Activated CD4-positive, alpha-beta T cell treated with anti-CD3 and anti-CD28 coated beads, Interleukin-2, amount 10 ng/mL, durations not matched to agents 24 days and 14 days (primary cell): ENCODE measurements around the gene DZIP1. TPM values are rescaled to one million over a fixed set of nuclear protein-coding genes. Genes with fewer than 3 reads are reported as not detected.
"Not testable (repeated sequence)": the region's sequence is repeated elsewhere in the genome, so short reads cannot be mapped to it uniquely, and the experiment has no call there.

Experiments
- DNase-seq: peaks from one replicate; pipeline ENCODE4 v3.0.0; 2022
- H3K27ac Mint-ChIP-seq: one replicate; pipeline ENCODE4 v1.8.0; 2022; ENCODE audit warnings: mild to moderate bottlenecking, mixed read lengths
- H3K27me3 Mint-ChIP-seq: one replicate; pipeline ENCODE4 v1.8.0; 2022; ENCODE audit warnings: mixed read lengths
- H3K36me3 Mint-ChIP-seq: one replicate; pipeline ENCODE4 v1.8.0; 2022; ENCODE audit warnings: low read depth, mild to moderate bottlenecking, mixed read lengths
- H3K4me1 Mint-ChIP-seq: one replicate; pipeline ENCODE4 v1.8.0; 2021; ENCODE audit warnings: mixed read lengths
- H3K4me3 Mint-ChIP-seq: one replicate; pipeline ENCODE4 v1.8.0; 2022; ENCODE audit warnings: mild to moderate bottlenecking, moderate library complexity, mixed read lengths
- H3K9me3 Mint-ChIP-seq: one replicate; pipeline ENCODE4 v1.8.0; 2021; ENCODE audit warnings: mixed read lengths
- intact Hi-C: fragments of 100-400 bp; cut with micrococcal nuclease; formaldehyde crosslinking; loops from one replicate; pipeline ENCODE4 v1.15.1; 2023
- total RNA-seq: library from RNA; stranded (reverse); gene quantifications from 2 replicates; pipeline ENCODE4 v1.2.3, GENCODE V29; 2022

The DZIP1 gene
- total RNA-seq: 0.12 and 0.14 TPM in 2 replicates

- Mint-ChIP-seq H3K9me3 (no peaks in the 10 kb centered on the region), H3K36me3 (no peaks in the 10 kb centered on the region), H3K4me1 (peaks cover 8% of the 10 kb centered on the region), H3K4me3 (peak within 1 kb of the TSS; percentile 79), H3K27me3 (peaks cover 55% of the 10 kb centered on the region), H3K27ac (no peak within 1 kb of the TSS)
- intact Hi-C loops: loop anchor here (5.0 kb wide), 2 partner anchors 33 to 932 kb away; partner anchors contain the start of genes DNAJC3 and SOX21
- peak; percentile 76 for DNase-seq
Observed at GRCh38 chr13:95644601-95645052, at the start of gene DZIP1. DZIP1 (minus strand) TSS chr13:95644706; CDS start chr13:95642029, 2,677 bp downstream.

- H3K27ac Mint-ChIP-seq, H3K4me3 Mint-ChIP-seq, DNase-seq, H3K27me3 Mint-ChIP-seq, intact Hi-C loops: not testable (repeated sequence)
- peaks cover 20% of the 10 kb centered on the region for H3K36me3 Mint-ChIP-seq
- peaks cover 28% of the 10 kb centered on the region for H3K4me1 Mint-ChIP-seq
- H3K9me3 Mint-ChIP-seq: peaks cover 15% of the 10 kb centered on the region
Observed at GRCh38 chr13:95690986-95691385, 46.5 kb upstream of the DZIP1 start.

DNA sequence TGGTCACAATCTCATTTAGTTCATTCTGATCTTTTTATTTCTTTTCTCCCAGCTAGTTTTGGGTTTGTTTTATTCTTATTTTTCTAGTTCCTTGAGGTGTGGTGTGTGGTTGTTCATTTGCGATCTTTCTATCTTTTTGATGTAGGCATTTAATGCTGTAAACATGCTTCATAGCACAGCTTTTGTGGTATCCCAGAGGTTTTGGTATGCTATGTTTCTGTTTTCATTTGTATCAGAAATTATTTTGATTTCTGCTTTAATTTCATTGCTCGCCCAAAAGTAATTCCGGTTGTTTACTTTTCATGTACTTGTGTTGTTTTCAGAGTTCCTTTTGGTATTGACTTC lies 45.0 kb upstream of the DZIP1 start:
- no peak for DNase-seq
- H3K27me3 Mint-ChIP-seq: no peaks in the 10 kb centered on the region
- peaks cover 20% of the 10 kb centered on the region for H3K36me3 Mint-ChIP-seq
- peaks cover 15% of the 10 kb centered on the region for H3K9me3 Mint-ChIP-seq
- intact Hi-C loops: loop anchor here (1.0 kb wide), 1 partner anchor 13 kb away; no protein-coding TSS in a partner anchor
- peak overlapping the region; percentile 16 for H3K4me3 Mint-ChIP-seq
- H3K4me1 Mint-ChIP-seq: peaks cover 28% of the 10 kb centered on the region
- peak overlapping the region; percentile 59 for H3K27ac Mint-ChIP-seq

DNA sequence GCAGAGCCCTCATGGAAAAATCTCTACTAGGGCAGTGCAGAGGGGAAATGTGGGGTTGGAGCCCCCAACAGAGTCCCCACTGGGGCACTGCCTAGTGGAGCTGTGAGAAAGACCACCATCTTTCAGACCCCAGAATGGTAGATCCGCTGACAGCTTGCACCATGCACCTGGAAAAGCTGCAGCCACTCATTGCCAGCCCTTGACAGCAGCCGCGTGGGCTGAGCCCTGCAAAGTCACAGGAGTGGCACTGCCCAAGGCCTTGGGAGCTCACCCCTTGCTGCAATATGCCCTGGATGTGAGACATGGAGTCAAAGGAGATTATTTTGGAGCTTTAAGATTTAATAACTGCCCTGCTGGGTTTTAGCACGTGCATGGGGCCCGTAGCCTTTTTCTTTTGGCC lies 40.5 kb upstream of the DZIP1 start:
- H3K27me3 Mint-ChIP-seq, H3K27ac Mint-ChIP-seq, intact Hi-C loops, H3K4me3 Mint-ChIP-seq, DNase-seq: not testable (repeated sequence)
- peaks cover 35% of the 10 kb centered on the region for H3K36me3 Mint-ChIP-seq
- peaks cover 32% of the 10 kb centered on the region for H3K4me1 Mint-ChIP-seq
- H3K9me3 Mint-ChIP-seq: peaks cover 15% of the 10 kb centered on the region

DNA sequence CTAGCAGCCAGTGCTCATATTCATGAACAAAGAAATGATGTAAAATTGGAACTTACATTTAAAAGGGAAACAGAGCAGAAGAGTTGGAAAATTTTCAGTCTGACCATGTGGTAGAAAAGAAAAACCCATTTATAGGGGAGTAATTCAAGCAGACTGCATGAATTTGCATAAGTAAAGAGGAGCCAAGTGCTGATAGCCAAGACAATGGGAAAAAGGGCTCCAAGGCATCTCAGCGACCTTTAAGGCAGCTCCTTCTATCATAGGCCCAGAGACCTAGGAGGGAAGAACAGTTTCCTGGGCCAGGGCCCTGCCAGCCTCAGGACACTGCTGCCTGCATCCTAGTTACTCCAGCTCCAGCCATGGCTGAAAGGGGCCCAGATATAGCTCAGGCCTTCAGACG lies 39.9 kb upstream of the DZIP1 start:
- Mint-ChIP-seq H3K9me3 (peaks cover 14% of the 10 kb centered on the region), H3K4me1 (peaks cover 36% of the 10 kb centered on the region), H3K27ac (no peak overlapping the region), H3K4me3 (no peak overlapping the region), H3K27me3 (no peaks in the 10 kb centered on the region), H3K36me3 (peaks cover 37% of the 10 kb centered on the region)
- intact Hi-C loops: no loop called here
- no peak for DNase-seq

GRCh38 chr13:95679722-95680121 lies 35.2 kb upstream of the DZIP1 start:
- Mint-ChIP-seq H3K4me3 (no peak overlapping the region), H3K9me3 (no peaks in the 10 kb centered on the region), H3K4me1 (peaks cover 46% of the 10 kb centered on the region), H3K27ac (no peak overlapping the region), H3K27me3 (no peaks in the 10 kb centered on the region), H3K36me3 (peaks cover 26% of the 10 kb centered on the region)
- DNase-seq: no peak
- intact Hi-C loops: loop anchor here (5.0 to 10.0 kb wide), 6 partner anchors 33 to 1077 kb away; partner anchors contain the start of genes DZIP1 and GPR180

DNA sequence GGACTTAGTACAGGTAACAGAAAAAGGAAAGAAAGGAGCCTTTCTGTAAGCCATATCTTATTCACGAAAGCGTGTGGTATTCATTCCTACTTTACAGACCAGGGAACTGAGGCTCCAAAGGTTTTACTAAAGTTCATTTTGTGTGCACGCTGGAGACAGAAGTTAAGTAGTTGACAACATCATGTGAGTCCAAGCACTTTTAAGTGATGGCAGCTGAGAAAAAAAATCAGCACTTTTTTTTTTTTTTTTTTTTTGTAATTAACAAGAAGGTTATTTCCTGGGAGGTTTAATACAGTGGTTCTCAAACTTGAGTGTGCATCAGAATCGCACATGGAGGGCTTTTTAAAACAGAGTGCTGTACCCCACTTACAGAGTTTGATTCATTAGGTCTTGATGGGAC lies 34.5 kb upstream of the DZIP1 start:
- H3K9me3 Mint-ChIP-seq: peaks cover under 1% of the 10 kb centered on the region
- H3K27me3 Mint-ChIP-seq: no peaks in the 10 kb centered on the region
- intact Hi-C loops: loop anchor here (5.0 to 10.0 kb wide), 6 partner anchors 33 to 1077 kb away; partner anchors contain the start of genes DZIP1 and GPR180
- peak overlapping the region; percentile 93 for H3K4me3 Mint-ChIP-seq
- H3K36me3 Mint-ChIP-seq: peaks cover 23% of the 10 kb centered on the region
- peak overlapping the region; percentile 66 for H3K27ac Mint-ChIP-seq
- H3K4me1 Mint-ChIP-seq: peaks cover 43% of the 10 kb centered on the region
- DNase-seq: no peak

- peak overlapping the region; percentile 93 for H3K4me3 Mint-ChIP-seq
- H3K9me3 Mint-ChIP-seq: peaks cover 4% of the 10 kb centered on the region
- DNase-seq: no peak
Observed at GRCh38 chr13:95677564-95678266, 33.2 kb upstream of the DZIP1 start.

GRCh38 chr13:95676762-95677563 lies 32.5 kb upstream of the DZIP1 start, which contains the start of gene DNAJC3:
DNAJC3 (plus strand) TSS chr13:95677139; CDS start chr13:95677256, 117 bp downstream.
- H3K27ac Mint-ChIP-seq: peak within 1 kb of the TSS; percentile 93
- H3K36me3 Mint-ChIP-seq: peaks cover 21% of the 10 kb centered on the region
- intact Hi-C loops: loop anchor here (1.0 to 10.0 kb wide), 9 partner anchors 12 to 1756 kb away; partner anchors contain the start of genes ABCC4, DZIP1 and GPR180
- H3K9me3 Mint-ChIP-seq: peaks cover 4% of the 10 kb centered on the region
- H3K4me3 Mint-ChIP-seq: peak within 1 kb of the TSS; percentile 93
- peak; percentile 100 for DNase-seq
- H3K4me1 Mint-ChIP-seq: peaks cover 43% of the 10 kb centered on the region
- no peaks in the 10 kb centered on the region for H3K27me3 Mint-ChIP-seq

More at GRCh38 chr13:95677564-95678266, 33.2 kb upstream of the DZIP1 start:
- H3K36me3 Mint-ChIP-seq: peaks cover 24% of the 10 kb centered on the region
- peak overlapping the region; percentile 82 for H3K27ac Mint-ChIP-seq
- intact Hi-C loops: loop anchor here (1.0 to 10.0 kb wide), 8 partner anchors 35 to 1756 kb away; partner anchors contain the start of genes ABCC4, DZIP1 and GPR180
- no peaks in the 10 kb centered on the region for H3K27me3 Mint-ChIP-seq
- peaks cover 45% of the 10 kb centered on the region for H3K4me1 Mint-ChIP-seq

DNA sequence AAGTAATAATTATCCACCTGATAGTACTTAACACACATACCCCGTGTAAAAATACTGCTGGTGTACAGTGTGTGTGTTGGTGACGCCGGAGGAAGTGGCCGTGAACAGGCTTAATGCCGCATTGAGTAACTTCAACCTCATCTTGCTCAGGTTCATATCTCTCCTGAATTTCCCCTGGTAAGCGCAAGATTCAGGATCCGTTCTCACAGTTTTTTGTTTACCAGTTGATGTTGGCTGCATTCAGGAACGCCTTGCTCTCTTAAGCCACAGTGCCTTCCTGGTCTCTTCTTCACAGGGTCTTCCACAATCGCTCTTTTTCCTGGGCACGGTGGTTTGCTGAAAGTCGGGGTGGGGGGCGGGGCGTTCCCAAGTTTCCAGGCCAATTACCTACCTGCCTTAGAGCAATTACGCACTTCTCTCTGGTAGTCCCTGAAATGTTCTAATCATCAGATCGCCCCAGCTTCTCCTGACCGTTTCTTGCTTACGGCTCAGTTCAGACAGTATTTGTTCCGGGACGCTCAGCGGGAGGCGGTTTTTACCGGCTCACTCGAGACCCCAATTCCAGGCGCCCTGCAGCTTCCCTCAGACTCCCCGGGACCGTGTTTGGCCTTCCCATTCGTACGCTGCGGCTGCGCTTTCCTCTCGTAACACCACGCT lies 31.7 kb upstream of the DZIP1 start:
- Mint-ChIP-seq H3K27me3 (no peaks in the 10 kb centered on the region), H3K27ac (peak overlapping the region; percentile 93), H3K4me3 (peak overlapping the region; percentile 93), H3K9me3 (peaks cover 4% of the 10 kb centered on the region), H3K4me1 (peaks cover 39% of the 10 kb centered on the region), H3K36me3 (peaks cover 17% of the 10 kb centered on the region)
- intact Hi-C loops: loop anchor here (1.0 to 10.0 kb wide), 8 partner anchors 13 to 1074 kb away; partner anchors contain the start of genes ABCC4, DZIP1 and GPR180
- DNase-seq: peak; percentile 72

- peaks cover 29% of the 10 kb centered on the region for H3K9me3 Mint-ChIP-seq
- H3K4me1 Mint-ChIP-seq: peaks cover 18% of the 10 kb centered on the region
- no peak for DNase-seq
- no peak overlapping the region for H3K4me3 Mint-ChIP-seq
- peaks cover 14% of the 10 kb centered on the region for H3K27me3 Mint-ChIP-seq
- intact Hi-C loops: loop anchor here (10.0 kb wide), 1 partner anchor 103 kb away; no protein-coding TSS in a partner anchor
- no peak overlapping the region for H3K27ac Mint-ChIP-seq
- H3K36me3 Mint-ChIP-seq: peaks cover 8% of the 10 kb centered on the region
Observed at GRCh38 chr13:95671597-95671996, 27.1 kb upstream of the DZIP1 start.

- H3K4me3 Mint-ChIP-seq, H3K4me1 Mint-ChIP-seq, H3K36me3 Mint-ChIP-seq, H3K27ac Mint-ChIP-seq, intact Hi-C loops: not testable (repeated sequence)
- peaks cover 39% of the 10 kb centered on the region for H3K9me3 Mint-ChIP-seq
- H3K27me3 Mint-ChIP-seq: peaks cover 35% of the 10 kb centered on the region
- peak; percentile 15 for DNase-seq
Observed at GRCh38 chr13:95667235-95667634, 22.7 kb upstream of the DZIP1 start.

DNA sequence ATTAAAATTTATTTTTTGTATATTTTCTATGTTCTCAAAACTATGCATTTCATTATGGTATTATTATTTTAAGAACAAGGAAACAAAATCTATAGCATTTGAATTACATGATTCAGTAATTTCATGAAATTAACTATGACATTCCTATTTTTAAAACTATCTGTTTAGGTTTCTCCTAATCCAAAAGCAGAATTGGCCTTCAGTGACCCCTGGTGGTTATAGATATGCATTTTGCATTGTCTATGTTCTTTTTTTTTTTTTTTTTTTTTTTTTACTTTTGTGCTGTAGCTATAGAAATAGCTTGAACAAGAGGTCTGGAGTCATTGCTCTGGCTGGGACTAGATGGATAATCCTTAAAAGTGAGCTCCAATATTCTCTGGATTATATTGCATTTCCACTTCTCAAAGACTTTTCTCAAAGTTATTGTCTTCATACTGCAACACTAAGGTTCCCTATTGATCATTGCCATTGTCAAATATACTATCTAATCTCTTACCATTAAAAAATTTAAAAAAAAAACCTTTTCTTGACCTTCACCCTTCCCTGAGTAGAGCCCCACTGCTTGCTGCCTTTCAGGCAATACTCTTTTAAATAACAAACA lies 16.6 kb upstream of the DZIP1 start:
- H3K27ac Mint-ChIP-seq: no peak overlapping the region
- peaks cover 11% of the 10 kb centered on the region for H3K9me3 Mint-ChIP-seq
- H3K36me3 Mint-ChIP-seq: no peaks in the 10 kb centered on the region
- H3K4me3 Mint-ChIP-seq: no peak overlapping the region
- DNase-seq: peak; percentile 72
- intact Hi-C loops: loop anchor here (1.0 to 2.0 kb wide), 2 partner anchors 37 to 124 kb away; no protein-coding TSS in a partner anchor
- H3K4me1 Mint-ChIP-seq: no peaks in the 10 kb centered on the region
- H3K27me3 Mint-ChIP-seq: peaks cover 27% of the 10 kb centered on the region
